Head of caudate nucleus (tissue), 42 donors: ENCODE measurements around the gene SBF2.

ENCODE experiments used
- DNase-seq, 42 donors: peaks; one replicate each; pipeline versions ENCODE4 v3.0.0 to v3.0.0-alpha.2; 2020 to 2021; ENCODE audit warnings: mixed read lengths in 7 of 42
- intact Hi-C: fragments of 100-400 bp; cut with DNase I; formaldehyde crosslinking; loops from one replicate; pipeline ENCODE4 v1.15.0; 2022

SBF2 gene

DNA sequence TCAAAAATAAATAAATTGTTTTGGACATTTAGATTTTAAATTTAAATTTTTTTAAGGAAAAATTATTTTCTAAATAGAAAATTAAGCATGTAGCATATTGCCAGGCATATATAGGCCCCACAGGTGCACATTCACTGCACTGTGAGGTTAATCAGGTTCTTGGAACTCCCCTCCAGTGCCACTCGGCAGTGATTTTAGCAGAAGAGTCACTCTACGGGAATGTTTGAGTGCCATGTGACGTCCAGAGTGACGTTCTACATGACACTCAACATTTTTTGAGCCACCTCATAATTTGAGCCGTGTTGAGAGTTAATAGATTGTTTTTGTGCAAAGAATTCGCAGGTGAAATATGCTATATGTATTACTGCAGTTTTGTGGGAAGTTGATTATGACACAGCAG is 552.8 kb downstream of the SBF2 start:
- no peak for DNase-seq
- intact Hi-C loops = loop anchor here (10.0 kb wide), 1 partner anchor 56 kb away; no protein-coding TSS in a partner anchor

DNA sequence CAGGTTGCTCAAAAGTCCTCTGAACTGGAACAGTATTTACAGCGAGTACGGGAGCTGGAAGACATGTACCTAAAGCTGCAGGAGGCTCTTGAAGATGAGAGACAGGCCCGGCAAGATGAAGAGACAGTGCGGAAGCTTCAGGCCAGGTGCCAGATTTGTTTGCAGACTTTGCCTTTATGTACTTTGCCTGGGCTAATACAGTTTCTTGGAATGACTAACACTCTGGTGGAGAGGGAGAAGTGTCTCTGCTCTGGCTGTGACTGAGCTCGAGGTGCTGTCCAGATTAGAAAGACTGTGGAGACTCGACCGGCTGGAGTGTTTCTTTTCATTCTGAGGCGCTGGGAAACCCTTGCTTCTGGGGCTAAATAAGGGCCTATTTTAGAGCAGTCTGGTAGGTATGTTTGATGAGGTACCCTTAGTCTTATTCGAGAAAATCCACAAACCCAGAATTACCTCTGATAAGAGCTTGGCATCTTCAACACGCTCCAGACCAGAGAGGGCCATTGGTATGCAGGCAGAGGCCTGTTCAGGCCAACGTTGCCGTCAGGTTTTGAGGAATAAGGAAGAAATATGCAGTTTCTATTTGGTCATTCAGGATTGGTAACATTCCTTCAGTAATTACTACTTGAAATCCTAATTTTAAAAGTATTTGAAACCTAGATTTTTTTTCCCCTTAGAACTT is 553.7 kb downstream of the SBF2 start:
- intact Hi-C loops = loop anchor here (10.0 kb wide), 1 partner anchor 56 kb away; no protein-coding TSS in a partner anchor
- no peak for DNase-seq

DNA sequence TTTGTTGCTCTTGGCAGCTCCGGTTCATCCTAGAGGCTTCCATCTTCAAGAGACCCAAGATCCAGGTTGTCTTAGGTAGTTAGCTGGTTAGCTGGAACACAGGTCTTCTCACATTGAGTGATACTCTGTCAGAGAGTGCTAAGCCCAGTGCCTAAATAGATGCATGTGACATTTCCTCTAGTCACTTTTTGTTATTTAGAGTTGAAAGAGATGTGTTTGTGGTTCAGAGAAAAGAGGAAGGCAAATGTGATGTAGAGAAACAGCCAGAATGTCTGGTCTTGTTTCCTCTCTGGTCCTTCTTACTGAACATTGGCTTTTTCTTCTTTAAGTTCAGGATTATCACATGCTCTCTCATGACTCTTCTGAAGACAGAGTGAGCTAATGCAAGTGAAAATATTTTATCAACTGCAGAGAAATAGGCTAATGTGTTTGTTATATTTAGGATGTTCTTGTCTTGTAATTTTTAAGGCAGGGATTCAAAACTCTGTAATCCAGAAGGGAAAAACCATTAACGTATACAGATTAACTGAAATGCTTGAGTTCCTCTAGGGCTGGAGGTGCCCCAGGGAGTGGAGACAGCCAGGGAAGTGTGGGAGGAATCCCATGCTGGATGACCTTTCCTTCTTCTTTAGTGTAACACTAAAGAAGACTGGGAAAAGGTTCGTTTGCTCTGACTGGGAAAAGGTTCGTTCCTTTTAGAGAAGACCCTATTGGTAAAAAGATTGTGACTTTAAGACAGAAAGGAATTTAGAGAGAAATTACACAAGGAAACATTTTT is 554.7 kb downstream of the SBF2 start:
- no peak for DNase-seq
- intact Hi-C loops = no loop called here

DNA sequence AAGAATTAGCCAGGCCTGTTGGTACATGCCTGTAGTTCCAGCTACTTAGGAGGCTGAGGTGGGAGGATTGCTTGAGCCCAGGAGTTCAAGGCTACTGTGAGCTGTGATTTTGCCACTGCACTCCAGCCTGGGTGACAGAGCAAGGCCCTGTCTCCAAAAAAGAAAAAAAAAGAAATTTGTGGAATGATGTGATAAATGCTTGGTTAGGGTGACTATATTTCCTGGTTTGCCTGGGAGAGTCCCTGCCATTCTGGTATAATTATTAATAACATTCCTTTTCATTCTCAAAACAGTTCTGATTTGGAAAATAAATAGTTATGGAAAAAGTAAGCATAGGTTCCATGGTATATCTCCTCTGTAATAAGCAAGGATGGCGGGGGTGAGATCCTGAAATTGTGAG is 555.3 kb downstream of the SBF2 start:
- DNase-seq = no peak
- intact Hi-C loops = no loop called here

DNA sequence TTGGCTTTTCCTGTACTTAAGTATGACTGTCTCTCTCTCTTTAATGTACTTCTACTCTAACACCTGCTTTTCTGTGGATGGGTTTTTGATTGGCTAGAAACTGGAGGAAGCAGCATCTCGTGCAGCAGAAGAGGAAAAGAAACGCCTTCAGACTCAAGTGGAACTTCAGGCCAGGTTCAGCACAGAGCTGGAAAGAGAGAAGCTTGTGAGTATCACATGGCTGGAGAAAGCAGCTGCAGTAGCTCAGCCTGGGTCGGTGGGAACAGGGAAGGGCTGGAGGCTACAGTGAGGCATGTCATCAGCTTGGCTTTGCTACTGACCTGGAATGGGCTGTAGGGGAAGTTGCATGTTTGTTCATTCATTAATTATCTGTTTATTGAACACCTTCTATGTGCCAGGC is 555.9 kb downstream of the SBF2 start:
- intact Hi-C loops = no loop called here
- DNase-seq = peak in 16 of 42 donors; percentile 13 to 47 (median 30)

DNA sequence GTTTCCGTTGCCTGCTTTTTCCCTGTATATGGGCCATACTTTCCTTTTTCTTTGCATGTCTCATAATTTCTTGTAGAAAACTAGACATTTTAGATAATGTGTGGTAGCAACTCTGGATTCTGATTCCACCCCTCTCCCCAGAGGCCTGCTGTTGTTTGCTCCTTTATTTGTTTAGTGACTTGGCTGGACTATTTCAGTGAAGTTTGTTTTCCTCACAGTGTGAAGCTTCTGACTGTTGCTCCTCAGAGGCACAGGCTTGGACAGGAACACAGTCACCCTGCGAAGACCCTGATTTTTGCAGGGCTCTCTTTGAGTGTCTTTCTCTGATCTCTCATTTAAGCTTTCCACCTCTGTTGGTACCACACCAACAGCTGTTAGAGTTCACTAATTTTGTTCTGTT is 557.7 kb downstream of the SBF2 start:
- intact Hi-C loops = no loop called here

DNA sequence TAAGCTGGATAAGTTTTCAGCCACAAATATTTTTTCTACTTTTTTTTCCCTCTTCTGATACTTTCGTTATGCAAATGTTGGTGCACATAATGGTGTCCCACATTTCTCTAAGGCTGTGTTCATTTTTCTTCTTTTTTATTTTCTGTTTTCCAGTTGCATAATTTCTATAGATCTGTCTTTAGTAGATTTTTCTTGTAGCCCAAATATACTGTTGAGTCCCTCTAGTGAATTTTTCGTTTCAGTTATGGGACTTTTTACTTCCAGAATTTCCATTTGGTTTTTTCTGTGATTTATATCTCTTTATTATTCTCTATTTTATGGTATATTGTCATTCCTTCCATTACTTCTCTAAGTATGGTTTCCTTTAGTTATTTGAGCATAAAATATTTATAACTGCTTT is 558.1 kb downstream of the SBF2 start:
- intact Hi-C loops = no loop called here

More for the DNA sequence above, 557.7 kb downstream of the SBF2 start:
- DNase-seq = no peak

DNA sequence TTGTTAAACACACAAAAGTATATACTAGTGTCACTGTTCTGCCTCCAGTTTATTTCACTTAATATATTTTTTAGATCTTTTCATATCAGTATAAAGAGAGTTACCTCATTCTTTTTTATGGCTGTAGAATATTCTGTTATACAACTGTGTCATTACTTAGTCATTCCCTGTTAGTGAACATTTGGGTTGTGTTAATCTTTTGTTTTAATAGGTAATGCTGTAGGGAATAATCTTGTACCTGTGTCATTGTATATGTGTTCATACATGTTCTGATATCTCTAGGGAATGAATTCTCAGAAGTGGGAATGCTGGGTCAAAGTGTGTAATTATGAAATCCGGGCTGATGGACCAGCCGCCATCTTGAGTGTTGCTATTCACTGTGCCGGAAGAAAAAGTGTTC is 558.8 kb downstream of the SBF2 start:
- DNase-seq = no peak
- intact Hi-C loops = no loop called here

More for the DNA sequence above, 558.1 kb downstream of the SBF2 start:
- no peak for DNase-seq

DNA sequence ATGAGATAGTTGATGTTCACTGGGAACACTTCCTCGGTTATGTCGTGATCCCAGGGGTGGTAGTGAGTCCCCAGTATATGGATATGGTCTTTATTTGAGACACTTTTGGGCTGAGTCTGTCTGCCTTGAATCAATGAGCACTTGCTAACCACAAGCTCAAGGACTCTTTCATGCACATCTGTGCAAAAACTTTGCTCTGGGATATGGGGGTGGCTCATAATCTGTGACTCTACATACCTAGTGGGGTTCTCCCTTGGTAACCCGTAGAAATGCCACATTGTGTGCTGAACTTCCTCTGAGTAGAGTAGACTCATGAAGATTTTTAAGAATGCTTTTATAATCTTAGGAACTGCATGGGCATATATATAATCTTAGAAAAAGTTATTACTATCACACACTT is 560.8 kb downstream of the SBF2 start:
- intact Hi-C loops = no loop called here
- DNase-seq = no peak

DNA sequence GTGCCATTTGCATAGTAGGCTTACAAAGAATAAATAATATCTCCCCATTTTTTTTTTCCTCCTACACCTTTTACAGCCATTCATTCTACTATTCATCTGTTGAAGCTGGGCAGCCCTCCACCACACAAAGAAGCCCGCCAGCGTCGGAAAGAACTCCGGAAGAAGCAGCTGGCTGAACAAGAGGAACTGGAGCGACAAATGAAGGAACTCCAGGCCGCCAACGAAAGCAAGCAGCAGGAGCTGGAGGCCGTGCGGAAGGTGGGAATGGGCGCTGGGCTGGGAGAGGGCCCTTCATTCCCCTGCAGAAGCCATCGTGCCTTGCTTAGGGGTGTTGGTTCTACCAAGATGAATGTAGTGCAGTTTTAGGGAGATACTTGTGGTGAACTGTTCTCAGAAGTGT is 561.6 kb downstream of the SBF2 start:
- peak in 7 of 42 donors; percentile 19 to 42 (median 31) for DNase-seq
- intact Hi-C loops = no loop called here

DNA sequence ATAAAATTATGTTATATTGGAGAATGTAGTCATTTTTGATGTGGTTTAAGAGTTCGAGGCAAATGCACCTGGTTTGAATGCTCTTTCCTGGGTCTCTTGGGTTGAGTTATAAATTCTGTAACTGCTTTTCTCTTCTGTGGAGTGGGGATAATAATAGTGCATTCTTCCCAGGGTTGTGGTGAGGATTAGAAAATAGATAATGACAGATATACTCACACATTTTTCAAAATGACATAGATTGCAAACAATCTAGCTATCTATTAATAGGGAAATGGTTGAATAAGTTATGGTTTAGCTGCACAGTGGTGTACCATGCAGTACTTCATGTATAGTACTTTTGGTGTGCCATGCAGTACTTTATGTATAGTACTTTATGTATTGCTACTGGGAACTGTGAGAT is 562.8 kb downstream of the SBF2 start:
- intact Hi-C loops = no loop called here
- DNase-seq = no peak
